Activated T-cell treated with anti-CD3 and anti-CD28 coated beads, Interleukin-2, amount 50 U/mL, for 4 hours (primary cell): ENCODE measurements around the gene RANBP9. TPM values are rescaled to one million over a fixed set of nuclear protein-coding genes. Genes with fewer than 3 reads are reported as not detected.

Experiments used
- ATAC-seq, 2 donors: fragments of 200-7000 bp; cut with Tn5 transposase; one replicate each; pipeline ENCODE4 v1.10.0; 2021
- DNase-seq: peaks from one replicate; pipeline ENCODE4 v3.0.0-alpha.2; 2020
- H3K27me3 Mint-ChIP-seq: one replicate; pipeline ENCODE4 v1.8.0; 2021; ENCODE audit warnings: low read depth, mixed read lengths
- H3K36me3 Mint-ChIP-seq: one replicate; pipeline ENCODE4 v1.8.0; 2022; ENCODE audit warnings: mixed read lengths; ENCODE audit not compliant: insufficient read depth
- H3K4me1 Mint-ChIP-seq: one replicate; pipeline ENCODE4 v1.8.0; 2021; ENCODE audit warnings: low read depth, mixed read lengths
- H3K4me3 Mint-ChIP-seq: one replicate; pipeline ENCODE4 v1.8.0; 2021; ENCODE audit warnings: mild to moderate bottlenecking, moderate library complexity, mixed read lengths
- H3K9me3 Mint-ChIP-seq: one replicate; pipeline ENCODE4 v1.8.0; 2021; ENCODE audit warnings: mixed read lengths
- total RNA-seq, 3 donors: library from RNA; stranded (reverse); gene quantifications; one replicate each; pipeline ENCODE4 v1.2.1, GENCODE V29; 2021

Gene RANBP9
- total RNA-seq, 3 donors from 2014 or later = 49.2 to 61.3 (median 51.9) TPM

DNA sequence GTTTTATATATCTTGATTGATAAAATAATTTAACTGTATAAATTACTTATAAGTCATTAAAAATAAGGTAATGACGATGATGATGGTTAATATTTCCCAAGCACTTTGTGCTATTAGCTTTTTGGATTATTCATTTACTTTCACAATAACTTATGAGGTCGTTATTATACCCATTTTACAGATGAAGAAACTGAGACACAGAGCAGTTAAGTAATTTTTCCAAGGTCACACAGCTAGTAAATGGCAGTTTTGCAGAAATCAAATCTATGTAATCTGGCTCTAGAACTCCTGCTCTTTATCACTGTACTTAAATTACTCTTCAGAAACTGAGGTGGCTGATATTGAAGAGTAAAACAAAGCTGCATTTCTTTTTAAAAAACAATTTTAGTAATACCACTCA, 78.3 kb downstream of the RANBP9 start:
- Mint-ChIP-seq H3K9me3 (no peaks in the 10 kb centered on the region), H3K36me3 (peaks cover 46% of the 10 kb centered on the region), H3K27me3 (no peaks in the 10 kb centered on the region), H3K4me3 (no peak overlapping the region), H3K4me1 (peaks cover 37% of the 10 kb centered on the region)
- ATAC-seq = no peak
- no peak for DNase-seq

DNA sequence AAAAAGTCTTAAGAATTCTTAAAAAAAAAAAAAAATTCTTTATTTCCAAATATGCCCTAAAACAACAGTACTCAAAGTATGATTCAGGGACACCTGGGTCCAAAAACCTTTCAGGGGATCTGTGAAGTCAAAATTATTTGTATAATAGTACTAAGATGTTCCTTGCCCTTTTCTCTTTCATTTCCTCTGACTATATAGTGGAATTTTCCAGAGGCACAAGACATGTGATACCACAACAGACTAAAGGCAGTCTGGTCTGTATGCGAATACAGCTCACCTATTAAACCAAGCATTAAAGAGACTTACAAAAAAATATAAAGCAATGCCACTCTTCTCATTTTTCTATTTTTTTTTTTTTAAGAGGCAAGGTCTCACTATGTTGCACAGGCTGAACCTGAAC, 81.1 kb downstream of the RANBP9 start:
- H3K4me1 Mint-ChIP-seq = peaks cover 16% of the 10 kb centered on the region
- no peaks in the 10 kb centered on the region for H3K27me3 Mint-ChIP-seq
- no peak overlapping the region for H3K4me3 Mint-ChIP-seq
- ATAC-seq (peak; percentile 48 to 67), DNase-seq (no peak)
- H3K9me3 Mint-ChIP-seq = no peaks in the 10 kb centered on the region
- H3K36me3 Mint-ChIP-seq = peaks cover 45% of the 10 kb centered on the region

DNA sequence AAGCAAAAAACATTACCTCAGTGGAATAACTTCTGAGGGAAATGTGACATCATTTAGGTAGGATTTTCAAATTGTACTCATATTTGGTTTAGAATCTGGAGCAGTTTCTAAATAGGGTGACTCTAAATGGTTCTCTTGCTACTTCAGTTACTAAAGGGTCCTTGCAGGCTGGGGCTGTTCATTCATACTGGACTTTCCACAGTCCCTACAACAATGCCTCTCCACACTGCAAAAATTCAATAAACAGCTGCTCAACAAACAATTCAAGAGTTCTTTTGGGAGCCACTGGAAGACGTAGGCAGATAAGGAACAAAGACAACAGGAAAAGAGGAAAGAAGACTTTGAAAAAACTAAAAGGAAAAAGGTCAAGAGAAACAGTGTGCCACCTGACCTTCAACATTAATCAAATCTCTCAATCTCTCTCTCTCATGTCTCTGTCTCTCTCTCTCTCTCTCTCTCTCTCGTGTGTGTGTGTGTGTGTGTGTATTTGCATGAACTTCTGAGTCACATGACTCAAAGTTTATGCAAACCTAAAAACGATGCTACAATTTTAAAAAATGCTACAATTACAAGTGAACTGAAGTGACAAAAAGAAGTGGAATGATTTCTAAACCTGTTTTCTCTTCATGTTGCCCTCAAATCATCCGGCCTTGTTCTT, 82.0 kb downstream of the RANBP9 start:
- H3K27me3 Mint-ChIP-seq = no peaks in the 10 kb centered on the region
- DNase-seq = no peak
- H3K9me3 Mint-ChIP-seq = no peaks in the 10 kb centered on the region
- ATAC-seq = no peak
- peaks cover 46% of the 10 kb centered on the region for H3K36me3 Mint-ChIP-seq
- no peak overlapping the region for H3K4me3 Mint-ChIP-seq
- H3K4me1 Mint-ChIP-seq = peaks cover 21% of the 10 kb centered on the region

DNA sequence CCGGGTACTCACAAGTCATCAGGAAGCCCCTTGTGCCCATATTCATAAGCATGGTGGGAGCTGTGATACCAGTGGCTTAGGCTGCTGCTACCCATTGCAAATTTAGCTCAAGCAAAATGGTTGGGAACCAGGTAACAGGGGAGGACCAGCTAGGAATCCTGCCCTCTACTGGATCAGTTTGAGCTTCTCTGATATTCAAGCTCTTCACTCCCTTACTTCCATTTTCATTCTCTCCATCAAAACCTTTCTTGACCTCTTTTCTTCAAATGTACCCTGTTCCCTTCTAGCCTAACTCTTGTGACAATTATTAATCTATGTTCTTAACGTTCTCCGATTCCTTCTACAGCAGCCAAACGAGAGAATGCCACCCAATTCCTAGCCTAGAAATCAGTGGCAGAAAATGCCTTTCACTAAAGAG, 86.8 kb downstream of the RANBP9 start:
- peak; percentile 80 to 86 for ATAC-seq
- Mint-ChIP-seq H3K9me3 (no peaks in the 10 kb centered on the region), H3K36me3 (peaks cover 48% of the 10 kb centered on the region), H3K27me3 (no peaks in the 10 kb centered on the region), H3K4me1 (peaks cover 17% of the 10 kb centered on the region), H3K4me3 (no peak overlapping the region)
- DNase-seq = peak; percentile 10

DNA sequence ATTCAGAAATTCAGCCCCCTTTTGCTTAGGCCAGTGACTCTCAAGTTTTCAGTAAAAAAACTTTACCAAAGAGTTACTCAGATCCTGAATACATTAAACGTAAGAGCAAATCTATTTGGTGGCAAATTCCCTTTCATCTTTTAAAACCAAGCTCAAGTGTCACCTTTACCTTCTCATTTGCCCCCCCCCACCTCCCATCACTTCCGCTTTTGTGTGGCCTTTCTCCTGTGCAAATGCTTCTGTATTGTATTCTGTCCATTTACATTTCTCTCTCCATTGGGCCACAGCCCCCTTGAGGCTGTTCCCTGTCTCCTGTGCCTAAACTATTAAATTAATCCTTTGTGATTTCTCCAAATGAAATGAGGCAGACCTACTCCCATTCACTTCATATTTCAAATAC, 94.6 kb downstream of the RANBP9 start:
- Mint-ChIP-seq H3K4me3 (peak overlapping the region; percentile 99), H3K27me3 (no peaks in the 10 kb centered on the region), H3K36me3 (peaks cover 28% of the 10 kb centered on the region)

DNA sequence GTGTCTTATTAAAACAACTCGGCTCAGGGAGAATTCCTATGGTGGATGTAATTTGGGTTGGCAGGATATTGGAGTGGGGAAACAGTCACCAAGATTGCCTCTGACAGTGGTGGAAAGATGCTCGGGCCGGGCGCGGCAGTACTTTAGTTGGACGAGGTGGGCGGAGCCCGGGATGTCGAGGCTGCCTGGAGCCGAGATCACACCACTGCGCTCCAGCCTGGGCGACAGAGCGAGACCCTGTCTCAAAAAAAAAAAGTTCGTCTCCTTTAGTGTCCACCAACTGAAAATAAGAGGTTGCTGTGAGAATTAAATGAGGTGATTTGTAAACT, 95.9 kb downstream of the RANBP9 start:
- H3K36me3 Mint-ChIP-seq = peaks cover 26% of the 10 kb centered on the region

More for the DNA sequence above, 94.6 kb downstream of the RANBP9 start:
- peaks cover 31% of the 10 kb centered on the region for H3K4me1 Mint-ChIP-seq
- no peaks in the 10 kb centered on the region for H3K9me3 Mint-ChIP-seq
- no peak for ATAC-seq
- no peak for DNase-seq

DNA sequence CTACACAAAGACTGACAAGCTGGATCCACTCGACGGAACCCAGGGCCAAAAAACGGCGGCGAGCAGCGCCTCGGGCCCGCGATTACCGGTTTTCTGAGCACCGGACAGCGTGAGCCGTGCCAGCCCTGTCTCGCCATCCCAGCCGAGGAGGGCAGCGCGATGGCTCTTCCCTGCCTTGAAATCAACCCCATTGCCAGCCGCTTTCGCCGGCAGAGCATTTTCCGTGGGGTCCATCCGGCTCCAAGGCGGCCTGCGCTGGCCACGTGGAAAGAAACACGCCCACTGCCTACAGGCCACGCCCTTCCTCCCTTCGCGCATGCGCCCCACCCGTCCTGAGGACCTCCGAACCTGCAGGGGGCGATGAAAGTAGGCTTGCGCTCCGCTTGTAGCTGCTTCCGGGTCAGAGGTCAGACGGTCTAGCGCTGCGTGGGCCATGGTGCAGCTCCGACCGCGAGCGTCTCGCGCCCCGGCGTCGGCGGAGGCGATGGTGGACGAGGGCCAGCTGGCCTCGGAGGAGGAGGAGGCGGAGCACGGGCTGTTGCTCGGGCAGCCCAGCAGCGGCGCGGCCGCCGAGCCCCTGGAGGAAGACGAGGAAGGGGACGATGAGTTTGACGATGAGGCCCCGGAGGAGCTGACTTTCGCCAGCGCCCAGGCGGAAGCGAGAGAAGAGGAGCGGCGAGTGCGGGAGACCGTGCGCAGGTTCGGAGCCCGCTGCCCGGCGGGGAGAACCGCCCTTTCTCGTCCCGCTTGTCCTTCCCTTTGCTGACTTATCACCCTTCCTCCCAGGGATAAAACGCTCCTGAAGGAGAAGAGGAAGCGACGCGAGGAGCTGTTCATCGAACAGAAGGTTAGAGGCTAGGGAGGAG, 96.5 kb downstream of the RANBP9 start, which contains the start of gene NOL7:
TSS of gene NOL7 (plus strand) at position 410 of the 866 bp plus-strand sequence. CDS start at position 434, 24 bp downstream.
- Mint-ChIP-seq H3K4me3 (peak within 1 kb of the TSS; percentile 99), H3K9me3 (no peaks in the 10 kb centered on the region), H3K36me3 (peaks cover 26% of the 10 kb centered on the region), H3K27me3 (no peaks in the 10 kb centered on the region), H3K4me1 (peaks cover 37% of the 10 kb centered on the region)
- ATAC-seq (peak; percentile 91 to 92), DNase-seq (peak; percentile 99)

More for the DNA sequence above, 95.9 kb downstream of the RANBP9 start:
- H3K27me3 Mint-ChIP-seq = no peaks in the 10 kb centered on the region
- H3K9me3 Mint-ChIP-seq = no peaks in the 10 kb centered on the region
- H3K4me3 Mint-ChIP-seq = peak overlapping the region; percentile 99
- peak; percentile 30 for DNase-seq
- peak; percentile 49 for ATAC-seq
- peaks cover 37% of the 10 kb centered on the region for H3K4me1 Mint-ChIP-seq

DNA sequence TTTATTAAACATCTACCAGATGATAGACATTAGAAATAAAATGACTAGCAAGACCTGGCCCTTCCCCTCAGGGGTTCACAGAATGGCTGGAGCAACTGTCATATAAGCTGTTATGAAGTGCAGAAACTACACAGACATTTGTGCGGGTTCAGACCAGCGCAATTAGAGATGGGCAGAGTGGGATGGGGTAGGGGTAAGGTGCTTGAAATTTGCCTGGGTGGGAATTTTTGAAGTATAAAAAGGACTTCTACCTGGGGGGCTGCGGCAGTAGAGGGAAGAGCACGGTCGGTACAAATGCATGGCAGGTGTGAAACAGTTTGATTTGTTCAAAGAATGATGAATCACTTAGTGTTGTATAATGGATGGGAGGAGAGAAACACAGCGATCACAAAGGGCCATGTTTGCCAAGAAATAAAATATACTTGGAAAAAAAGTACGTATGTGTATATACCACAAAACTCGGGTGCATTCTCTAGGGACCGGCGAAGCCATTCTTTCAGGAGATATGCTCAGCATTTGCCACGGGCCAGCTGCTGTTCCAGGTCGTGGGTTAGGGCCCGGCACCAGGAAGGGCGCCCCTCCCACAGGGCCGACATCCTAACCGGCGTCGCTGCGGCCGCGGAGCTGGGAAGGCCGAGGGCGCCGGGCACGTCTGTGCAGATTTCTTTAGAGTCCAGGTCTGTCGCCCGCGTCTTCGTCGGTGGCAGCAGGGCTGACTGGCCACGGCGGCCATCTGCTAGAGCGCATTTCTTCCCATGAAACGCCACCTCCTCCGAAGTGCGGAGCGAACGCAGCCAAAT, 97.3 kb downstream of the RANBP9 start:
- H3K4me3 Mint-ChIP-seq = peak overlapping the region; percentile 99
- no peaks in the 10 kb centered on the region for H3K9me3 Mint-ChIP-seq
- peaks cover 37% of the 10 kb centered on the region for H3K4me1 Mint-ChIP-seq
- peak; percentile 26 to 29 for ATAC-seq
- H3K36me3 Mint-ChIP-seq = peaks cover 26% of the 10 kb centered on the region
- H3K27me3 Mint-ChIP-seq = no peaks in the 10 kb centered on the region
- no peak for DNase-seq

DNA sequence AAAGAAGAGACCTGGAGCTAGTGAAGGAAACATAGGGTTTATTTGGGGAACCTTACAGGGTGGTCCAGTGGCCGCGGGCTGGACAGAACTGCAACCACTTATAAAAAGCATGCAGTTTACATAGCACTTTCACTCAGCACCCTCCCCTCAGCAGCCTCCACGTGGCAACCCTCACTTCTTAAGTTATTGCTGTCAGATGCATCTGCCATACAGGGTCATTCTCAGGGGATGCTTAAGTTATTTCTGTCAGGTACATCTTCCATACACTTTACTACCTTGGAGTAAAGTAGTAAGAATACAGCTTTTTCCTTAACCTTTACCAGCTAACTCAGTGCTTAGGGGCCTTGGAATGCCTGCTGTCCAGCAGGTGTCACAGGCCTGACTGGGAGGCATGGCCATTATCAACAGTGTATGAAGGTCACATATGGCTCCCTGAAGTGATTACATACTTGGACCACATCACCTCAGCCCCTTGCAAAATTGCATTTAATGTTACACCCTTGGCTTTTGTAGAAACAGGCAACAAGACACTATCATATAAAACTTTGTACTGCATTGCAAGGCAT, 98.5 kb downstream of the RANBP9 start:
- H3K9me3 Mint-ChIP-seq = no peaks in the 10 kb centered on the region
- H3K36me3 Mint-ChIP-seq = peaks cover 22% of the 10 kb centered on the region
- H3K27me3 Mint-ChIP-seq = no peaks in the 10 kb centered on the region
- H3K4me1 Mint-ChIP-seq = peaks cover 36% of the 10 kb centered on the region
- ATAC-seq (no peak), DNase-seq (no peak)
- H3K4me3 Mint-ChIP-seq = no peak overlapping the region

DNA sequence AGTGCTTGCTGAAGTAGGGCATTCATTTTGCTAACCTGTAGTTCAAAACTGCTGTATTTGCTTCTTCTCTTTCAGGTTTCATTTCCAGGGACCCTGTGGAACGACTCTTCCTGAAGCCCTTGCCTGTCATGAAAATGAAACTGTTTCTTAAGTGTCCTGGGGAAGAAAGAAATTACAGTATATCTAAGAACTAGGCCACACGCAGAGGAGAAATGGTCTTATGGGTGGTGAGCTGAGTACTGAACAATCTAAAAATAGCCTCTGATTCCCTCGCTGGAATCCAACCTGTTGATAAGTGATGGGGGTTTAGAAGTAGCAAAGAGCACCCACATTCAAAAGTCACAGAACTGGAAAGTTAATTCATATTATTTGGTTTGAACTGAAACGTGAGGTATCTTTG, 99.9 kb downstream of the RANBP9 start:
- ATAC-seq (no peak), DNase-seq (no peak)
- H3K4me1 Mint-ChIP-seq = peaks cover 26% of the 10 kb centered on the region
- H3K27me3 Mint-ChIP-seq = no peaks in the 10 kb centered on the region
- H3K9me3 Mint-ChIP-seq = no peaks in the 10 kb centered on the region
- H3K4me3 Mint-ChIP-seq = no peak overlapping the region
- peaks cover 14% of the 10 kb centered on the region for H3K36me3 Mint-ChIP-seq

DNA sequence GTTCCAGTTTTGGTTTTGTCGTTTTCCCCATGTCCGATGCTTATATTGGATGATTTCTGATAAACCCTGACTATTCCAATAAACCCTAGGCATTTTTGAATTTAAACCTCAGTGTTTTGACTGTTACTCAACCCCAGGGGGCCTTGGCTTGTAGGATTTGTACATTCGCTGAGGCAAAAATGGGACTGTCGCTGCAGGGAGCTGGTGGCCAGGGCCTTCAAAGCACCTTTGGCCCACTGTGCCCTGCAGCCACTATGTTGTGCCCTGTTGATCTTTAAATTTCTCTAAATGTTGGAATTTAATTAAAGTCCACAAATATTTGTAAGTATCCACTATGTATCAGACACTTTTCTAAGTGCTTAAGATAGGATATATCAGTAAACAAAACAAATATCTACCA, 106.0 kb downstream of the RANBP9 start:
- Mint-ChIP-seq H3K36me3 (peaks cover 28% of the 10 kb centered on the region), H3K4me3 (no peak overlapping the region), H3K9me3 (no peaks in the 10 kb centered on the region)

DNA sequence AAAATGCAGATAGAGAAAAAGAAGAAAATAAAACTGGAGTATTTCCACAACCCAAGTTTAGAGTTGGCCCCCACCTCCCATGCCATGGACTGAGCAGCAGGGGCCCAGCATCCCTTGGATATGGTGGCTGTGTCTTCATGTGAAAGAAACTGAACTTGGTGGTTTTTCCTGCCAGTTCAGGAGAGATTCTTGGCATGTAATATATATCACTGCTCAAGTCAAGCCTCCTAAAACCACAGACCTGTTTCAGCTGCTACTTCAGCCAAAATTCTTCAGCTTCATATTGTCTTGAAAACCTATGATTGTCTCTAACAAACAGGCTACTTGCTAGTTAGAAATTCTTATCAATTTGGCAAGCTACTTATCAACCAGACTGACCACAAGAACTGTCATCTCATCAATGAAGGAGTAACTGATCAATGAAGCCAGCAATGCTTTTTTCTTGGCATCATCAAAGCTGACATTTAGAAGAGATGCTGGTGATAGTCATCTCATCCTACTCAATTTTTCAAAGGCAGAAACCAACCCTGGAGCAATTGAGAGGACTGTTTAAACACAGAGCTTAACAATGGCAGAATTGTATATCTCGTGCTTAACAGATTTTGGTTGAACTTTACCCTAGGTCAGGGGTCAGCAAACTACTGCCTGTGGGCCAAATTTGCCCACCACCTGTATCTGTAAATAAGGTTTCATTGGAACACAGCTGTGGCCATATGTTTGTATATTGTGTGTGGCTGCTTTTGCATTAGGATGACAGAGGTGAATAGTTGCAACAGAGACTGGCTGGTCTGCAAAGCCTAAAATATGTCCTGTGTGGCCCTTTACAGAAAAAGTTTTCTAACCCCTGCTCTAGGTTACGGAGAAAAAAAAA, 106.9 kb downstream of the RANBP9 start:
- no peaks in the 10 kb centered on the region for H3K27me3 Mint-ChIP-seq
- no peak for ATAC-seq
- H3K9me3 Mint-ChIP-seq = no peaks in the 10 kb centered on the region
- DNase-seq = no peak
- H3K4me3 Mint-ChIP-seq = no peak overlapping the region
- peaks cover 32% of the 10 kb centered on the region for H3K36me3 Mint-ChIP-seq
- H3K4me1 Mint-ChIP-seq = no peaks in the 10 kb centered on the region

More for the DNA sequence above, 106.0 kb downstream of the RANBP9 start:
- Mint-ChIP-seq H3K4me1 (no peaks in the 10 kb centered on the region), H3K27me3 (no peaks in the 10 kb centered on the region)
- no peak for ATAC-seq
- no peak for DNase-seq

DNA sequence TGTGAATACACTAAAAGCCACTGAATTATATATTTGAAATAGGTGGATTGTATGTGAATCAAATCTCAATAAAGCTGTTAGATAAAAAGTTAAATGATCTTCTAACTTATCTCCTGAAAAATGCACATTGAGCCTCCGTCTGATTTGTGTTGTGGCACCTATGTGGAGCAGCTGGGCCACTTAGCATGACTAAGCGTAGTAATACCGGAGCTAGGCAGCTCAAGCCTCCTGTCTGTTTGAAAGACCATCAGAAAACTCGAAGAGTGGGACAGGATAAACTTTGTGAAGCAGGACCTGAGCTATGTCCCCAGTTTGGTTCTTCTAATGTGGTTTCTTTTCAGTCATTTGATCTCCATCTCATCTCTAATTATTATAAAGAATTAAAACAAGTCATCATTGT, 107.5 kb downstream of the RANBP9 start:
- no peak for ATAC-seq
- peaks cover 36% of the 10 kb centered on the region for H3K36me3 Mint-ChIP-seq

More for the DNA sequence above, 107.5 kb downstream of the RANBP9 start:
- Mint-ChIP-seq H3K4me1 (no peaks in the 10 kb centered on the region), H3K27me3 (no peaks in the 10 kb centered on the region), H3K9me3 (no peaks in the 10 kb centered on the region), H3K4me3 (no peak overlapping the region)
- DNase-seq = no peak
